Stomach (tissue), 4 donors: ENCODE results near the gene GARS1.

Experiments used
- CTCF ChIP-seq, 7 experiments: fragments of 450-650 bp in 4 of 7; fragments of 200-600 bp in 3 of 7; sonication (generic) in 3 of 7; IDR thresholded peaks; one replicate each; pipeline ENCODE4 v1.5.1; 2016 to 2019; ENCODE audit warnings: antibody characterized with exemption in 7 of 7, control low read depth in 2 of 7, mild to moderate bottlenecking in 1 of 7
- EP300 ChIP-seq: sonication (generic); formaldehyde crosslinking; IDR thresholded peaks from one replicate; pipeline ENCODE4 v1.6.1; 2017; ENCODE audit warnings: antibody characterized with exemption
- POLR2A ChIP-seq, 4 donors: fragments of 450-650 bp; IDR thresholded peaks; one replicate each; pipeline ENCODE4 v1.6.1; 2016; ENCODE audit warnings: antibody characterized with exemption in 4 of 4, control low read depth in 2 of 4, mild to moderate bottlenecking in 1 of 4, moderate library complexity in 1 of 4

- TF ChIP-seq CTCF (IDR thresholded peaks at IDR 0.05) (no peak), EP300 (no peak), POLR2A (IDR thresholded peaks at IDR 0.05) (no peak)
Measured at GRCh38 chr7:30625283-30625682, 30.6 kb downstream of the GARS1 start.
